OCI-M1 (cell line): Measurements from ENCODE around the gene TBC1D3I.
"Not testable (repeated sequence)": the region's sequence is repeated elsewhere in the genome, so short reads cannot be mapped to it uniquely, and the experiment has no call there.

Experiments
- DNase-seq: peaks from one replicate; lab custom pipeline; 2025; lab: John Stamatoyannopoulos, UW

The TBC1D3I gene

GRCh38 chr17:36264470-36264869 lies at the start of gene TBC1D3I:
Gene TBC1D3I, minus strand, starts transcription at chr17:36264570. Its CDS starts 1,585 bp downstream, at chr17:36262985.
- not testable (repeated sequence) for DNase-seq

- DNase-seq, result not testable (repeated sequence)
Measured at GRCh38 chr17:36295161-36295560, 30.8 kb upstream of the TBC1D3I start.

- DNase-seq, result not testable (repeated sequence)
Measured at GRCh38 chr17:36289965-36290612, 25.7 kb upstream of the TBC1D3I start.

GRCh38 chr17:36284219-36284618 lies 19.8 kb upstream of the TBC1D3I start:
- not testable (repeated sequence) for DNase-seq

GRCh38 chr17:36283256-36283655 lies 18.9 kb upstream of the TBC1D3I start:
- not testable (repeated sequence) for DNase-seq

GRCh38 chr17:36242046-36242445 lies 22.3 kb downstream of the TBC1D3I start:
- DNase-seq, result not testable (repeated sequence)

GRCh38 chr17:36229644-36230043 lies 34.7 kb downstream of the TBC1D3I start:
- DNase-seq, result not testable (repeated sequence)

- not testable (repeated sequence) for DNase-seq
Measured at GRCh38 chr17:36222967-36223366, 41.4 kb downstream of the TBC1D3I start.

- not testable (repeated sequence) for DNase-seq
Measured at GRCh38 chr17:36221581-36222100, 42.7 kb downstream of the TBC1D3I start.

GRCh38 chr17:36220737-36221580 lies 43.4 kb downstream of the TBC1D3I start:
- not testable (repeated sequence) for DNase-seq

- not testable (repeated sequence) for DNase-seq
Measured at GRCh38 chr17:36219556-36219955, 44.8 kb downstream of the TBC1D3I start.

GRCh38 chr17:36215406-36216308 lies 48.7 kb downstream of the TBC1D3I start:
- DNase-seq, result not testable (repeated sequence)

GRCh38 chr17:36214918-36215317 lies 49.5 kb downstream of the TBC1D3I start:
- no peak for DNase-seq

- no peak for DNase-seq
Measured at GRCh38 chr17:36213695-36214094, 50.7 kb downstream of the TBC1D3I start.

- no peak for DNase-seq
Measured at GRCh38 chr17:36212966-36213365, 51.4 kb downstream of the TBC1D3I start.

- DNase-seq, result no peak
Measured at GRCh38 chr17:36212272-36212605, 52.1 kb downstream of the TBC1D3I start.

GRCh38 chr17:36211484-36212271 lies 52.7 kb downstream of the TBC1D3I start:
- not testable (repeated sequence) for DNase-seq

GRCh38 chr17:36210439-36211211 lies 53.7 kb downstream of the TBC1D3I start, which contains the start of gene CCL4L2:
Gene CCL4L2, plus strand, starts transcription at chr17:36211063.
- DNase-seq, result peak; percentile 33

- DNase-seq, result no peak
Measured at GRCh38 chr17:36209575-36209974, 54.8 kb downstream of the TBC1D3I start.

- not testable (repeated sequence) for DNase-seq
Measured at GRCh38 chr17:36207383-36207782, 57.0 kb downstream of the TBC1D3I start.
